Ovary (tissue), 9 donors: ENCODE measurements around the gene SYN1. TPM values are rescaled to one million over a fixed set of nuclear protein-coding genes. Genes with fewer than 3 reads are reported as not detected.

Experiments used
- DNase-seq, 5 donors: peaks; one replicate each; pipeline ENCODE4 v3.0.0-alpha.2; 2019 to 2020
- H3K27ac ChIP-seq, 2 donors: fragments of 200-600 bp; one replicate each; pipeline versions ENCODE4 v1.5.1 to v1.8.0; 2019 to 2022
- H3K27me3 ChIP-seq: fragments of 200-600 bp; one replicate; pipeline ENCODE4 v1.8.0; 2022
- H3K36me3 ChIP-seq: fragments of 200-600 bp; sonication (generic); one replicate; pipeline ENCODE4 v1.5.1; 2019
- H3K4me1 ChIP-seq: one replicate; pipeline ENCODE4 v1.8.1; 2013; ENCODE audit warnings: mild to moderate bottlenecking, moderate library complexity; ENCODE audit not compliant: insufficient read depth
- H3K4me3 ChIP-seq: fragments of 200-600 bp; sonication (generic); one replicate; pipeline ENCODE4 v1.5.1; 2017
- H3K9me3 ChIP-seq, 2 donors: fragments of 200-600 bp in 1 of 2; sonication (generic) in 1 of 2; one replicate each; pipeline versions ENCODE4 v1.5.1 to v1.8.1; 2013 to 2019; ENCODE audit warnings: mild to moderate bottlenecking in 1 of 2, moderate library complexity in 1 of 2
- CTCF ChIP-seq, 3 donors: fragments of 450-650 bp in 2 of 3; fragments of 200-600 bp in 1 of 3; IDR thresholded peaks; one replicate each; pipeline versions ENCODE4 v1.5.1 to v1.8.0; 2016 to 2022; ENCODE audit warnings: antibody characterized with exemption in 3 of 3, mild to moderate bottlenecking in 1 of 3
- EP300 ChIP-seq: sonication (generic); formaldehyde crosslinking; IDR thresholded peaks from one replicate; pipeline ENCODE4 v1.6.1; 2017; ENCODE audit warnings: antibody characterized with exemption
- POLR2A ChIP-seq: fragments of 450-650 bp; IDR thresholded peaks from one replicate; pipeline ENCODE4 v1.6.1; 2017; ENCODE audit warnings: antibody characterized with exemption, mild to moderate bottlenecking, moderate library complexity
- WGBS, 3 donors: extraction: QIAGEN DNeasy Blood & Tissue Kit in 1 of 3; methylation state at CpG; one replicate each; pipeline versions ENCODE4 v1.1.5 to v1.1.7; 2013 to 2017; 5-methylcytosine and 5-hydroxymethylcytosine counted together
- intact Hi-C, 4 donors: fragments of 100-400 bp; cut with DNase I; formaldehyde crosslinking; loops; one replicate each; pipeline versions ENCODE4 v1.11.0 to v1.15.1; 2022 to 2023
- polyA plus RNA-seq, 2 donors: library from polyadenylated mRNA; stranded (reverse); fragments of 200-250 nt in 1 of 2; fragments of 350-450 nt in 1 of 2; fragmentation: Illumina TruSeq in 1 of 2; extraction: RNeasy Lipid Tissue Mini Kit (QIAGEN cat#74804) in 1 of 2; gene quantifications; one replicate each; pipeline ENCODE4 v1.2.3, GENCODE V29; 2013 to 2014
- total RNA-seq, 7 donors: library from RNA; depleted of rRNA in 2 of 7; stranded (reverse); fragments of >200 nt in 2 of 7; fragmentation: NEBNext Ultra II Directional in 3 of 7; extraction: Animal tissue kit (Norgen Biotek cat#: 25700) in 3 of 7; gene quantifications; one replicate each; pipeline versions ENCODE4 v1.1.0 to v1.2.4, GENCODE V29; 2016 to 2023
- donor health status: DM: no; HTN: no; CAD: no; lungs with moderate emphysema.
- donor health status: DM: no; HTN: no; CAD: no.
- donor health status: Bipolar disorder and iron deficiency.
- donor health status: DM: yes; HTN: yes; CAD: no.
- donor health status: DM: no; HTN: no; CAD: no.
- donor health status: DM: yes; HTN: yes; CAD: no.

The SYN1 gene
- total and polyA plus RNA-seq, 9 donors = 0.69 to 12.6 (median 2.4) TPM

GRCh38 chrX:47560934-47561658, 58.6 kb downstream of the SYN1 start, which contains the start of gene ARAF:
ARAF (plus strand) TSS chrX:47561205; CDS start chrX:47562968, 1,763 bp downstream.
- intact Hi-C loops = no loop called here
- WGBS, 3 donors = 34 to 49% (median 49%) methylated on average over 59 of the region's 59 CpGs
- Histone ChIP-seq H3K27me3 (no peaks in the 10 kb centered on the region), H3K4me1 (peaks cover 2% of the 10 kb centered on the region), H3K27ac (peak within 1 kb of the TSS; percentile 82 to 94), H3K9me3 (no peaks in the 10 kb centered on the region), H3K4me3 (peak within 1 kb of the TSS; percentile 58), H3K36me3 (no peaks in the 10 kb centered on the region)
- TF ChIP-seq CTCF (IDR thresholded peaks at IDR 0.05) (no peak), EP300 (no peak), POLR2A (peak; percentile 77)
- peak; percentile 94 to 98 (median 97) for DNase-seq

GRCh38 chrX:47560179-47560933, 59.3 kb downstream of the SYN1 start:
- Histone ChIP-seq H3K27ac (peak overlapping the region in 1 of 2 donors; percentile 44), H3K36me3 (no peaks in the 10 kb centered on the region), H3K9me3 (no peaks in the 10 kb centered on the region), H3K4me3 (peak overlapping the region; percentile 27), H3K4me1 (peaks cover 2% of the 10 kb centered on the region), H3K27me3 (no peaks in the 10 kb centered on the region)
- intact Hi-C loops = no loop called here
- 25 to 47% (median 33%) methylated on average over 15 of the region's 15 CpGs for WGBS, 3 donors
- DNase-seq = peak in 1 of 5 donors; percentile 20
- no peak for TF ChIP-seq EP300
- TF ChIP-seq CTCF (IDR thresholded peaks at IDR 0.05) = no peak
- no peak for TF ChIP-seq POLR2A

GRCh38 chrX:47558436-47558835, 61.2 kb downstream of the SYN1 start:
- no peak overlapping the region for H3K4me3 ChIP-seq
- H3K9me3 ChIP-seq = no peaks in the 10 kb centered on the region
- no peak for TF ChIP-seq EP300
- no peak for TF ChIP-seq POLR2A
- no peak for TF ChIP-seq CTCF (IDR thresholded peaks at IDR 0.05)
- H3K36me3 ChIP-seq = no peaks in the 10 kb centered on the region
- H3K27me3 ChIP-seq = no peaks in the 10 kb centered on the region
- H3K27ac ChIP-seq = no peak overlapping the region
- intact Hi-C loops = no loop called here
- no peak for DNase-seq
- WGBS, 3 donors = 89 to 91% (median 89%) methylated on average over 3 of the region's 3 CpGs
- peaks cover 2% of the 10 kb centered on the region for H3K4me1 ChIP-seq

GRCh38 chrX:47556045-47556623, 63.5 kb downstream of the SYN1 start:
- Histone ChIP-seq H3K9me3 (no peaks in the 10 kb centered on the region), H3K27ac (peak overlapping the region in 1 of 2 donors; percentile 79), H3K36me3 (no peaks in the 10 kb centered on the region), H3K4me1 (peaks cover 2% of the 10 kb centered on the region), H3K27me3 (no peaks in the 10 kb centered on the region), H3K4me3 (peak overlapping the region; percentile 34)
- DNase-seq = peak; percentile 84 to 92 (median 89)
- intact Hi-C loops = no loop called here
- whole genome bisulfite sequencing, 3 donors = 22 to 36% (median 33%) methylated on average over 20 of the region's 20 CpGs
- TF ChIP-seq POLR2A (peak; percentile 82), CTCF (IDR thresholded peaks at IDR 0.05) (no peak)
